ENCODE measurements around the gene SPATA1. TPM values are rescaled to one million over a fixed set of nuclear protein-coding genes. Genes with fewer than 3 reads are reported as not detected.

Gene SPATA1
- total RNA-seq, 4 donors from 2014 or later: 0.51 to 1.8 (median 1.1) TPM; not detected in 1

- no peak for TF ChIP-seq CTCF (IDR thresholded peaks at IDR 0.05; ENCODE audit: low read depth)
Measured at GRCh38 chr1:84581648-84582047, 75.5 kb downstream of the SPATA1 start.

GRCh38 chr1:84582802-84583587 lies 76.8 kb downstream of the SPATA1 start:
- TF ChIP-seq CTCF (IDR thresholded peaks at IDR 0.05; ENCODE audit: low read depth): no peak

GRCh38 chr1:84583648-84584047 lies 77.5 kb downstream of the SPATA1 start:
- TF ChIP-seq CTCF (IDR thresholded peaks at IDR 0.05; ENCODE audit: low read depth): no peak

GRCh38 chr1:84584126-84584525 lies 77.9 kb downstream of the SPATA1 start:
- TF ChIP-seq CTCF (IDR thresholded peaks at IDR 0.05; ENCODE audit: low read depth): no peak

GRCh38 chr1:84585803-84586202 lies 79.6 kb downstream of the SPATA1 start:
- no peak for TF ChIP-seq CTCF (IDR thresholded peaks at IDR 0.05; ENCODE audit: low read depth)

GRCh38 chr1:84587099-84587498 lies 80.9 kb downstream of the SPATA1 start:
- TF ChIP-seq CTCF (IDR thresholded peaks at IDR 0.05; ENCODE audit: low read depth): no peak

GRCh38 chr1:84597011-84597410 lies 90.8 kb downstream of the SPATA1 start:
- no peak for TF ChIP-seq CTCF (IDR thresholded peaks at IDR 0.05; ENCODE audit: low read depth)

All from subcutaneous adipose tissue (tissue), 4 donors.